Activated T-helper 17 cell treated with anti-CD3 and anti-CD28 coated beads, Interleukin-2, amount 50 U/mL, for 72 hours (primary cell): Measurements from ENCODE around the gene PTAFR. TPM values are rescaled to one million over a fixed set of nuclear protein-coding genes. Genes with fewer than 3 reads are reported as not detected.

Experiments used
- ATAC-seq: fragments of 150-1000 bp; cut with Tn5 transposase; replicated peaks from 2 replicates; pipeline ENCODE4 v1.10.0; 2021; ENCODE audit warnings: mild to moderate bottlenecking, moderate library complexity
- H3K27ac Mint-ChIP-seq: one replicate; pipeline ENCODE4 v1.8.0; 2022; ENCODE audit warnings: mixed read lengths
- H3K27me3 Mint-ChIP-seq: one replicate; pipeline ENCODE4 v1.8.0; 2022; ENCODE audit warnings: mixed read lengths
- H3K36me3 Mint-ChIP-seq: one replicate; pipeline ENCODE4 v1.8.0; 2022; ENCODE audit warnings: low read depth, mild to moderate bottlenecking, mixed read lengths
- H3K4me1 Mint-ChIP-seq: one replicate; pipeline ENCODE4 v1.8.0; 2022; ENCODE audit warnings: mixed read lengths
- H3K4me3 Mint-ChIP-seq: one replicate; pipeline ENCODE4 v1.8.0; 2022; ENCODE audit warnings: mild to moderate bottlenecking, mixed read lengths
- H3K9me3 Mint-ChIP-seq: one replicate; pipeline ENCODE4 v1.8.0; 2022; ENCODE audit warnings: mixed read lengths
- total RNA-seq, 2 donors: library from RNA; stranded (reverse); gene quantifications; one replicate each; pipeline ENCODE4 v1.2.3, GENCODE V29; 2022

The PTAFR gene
- total RNA-seq, 2 donors from 2014 or later: 0.29 to 0.32 TPM

- no peak for ATAC-seq
- Mint-ChIP-seq H3K4me3 (no peak overlapping the region), H3K9me3 (no peaks in the 10 kb centered on the region), H3K27ac (no peak overlapping the region), H3K36me3 (no peaks in the 10 kb centered on the region), H3K4me1 (no peaks in the 10 kb centered on the region), H3K27me3 (no peaks in the 10 kb centered on the region)
Measured at GRCh38 chr1:28190996-28191645, 14.6 kb upstream of the PTAFR start.

GRCh38 chr1:28190337-28190979 lies 14.0 kb upstream of the PTAFR start:
- no peak overlapping the region for H3K27ac Mint-ChIP-seq
- no peaks in the 10 kb centered on the region for H3K27me3 Mint-ChIP-seq
- no peaks in the 10 kb centered on the region for H3K4me1 Mint-ChIP-seq
- H3K9me3 Mint-ChIP-seq: no peaks in the 10 kb centered on the region
- ATAC-seq: no peak
- H3K4me3 Mint-ChIP-seq: no peak overlapping the region
- no peaks in the 10 kb centered on the region for H3K36me3 Mint-ChIP-seq

DNA sequence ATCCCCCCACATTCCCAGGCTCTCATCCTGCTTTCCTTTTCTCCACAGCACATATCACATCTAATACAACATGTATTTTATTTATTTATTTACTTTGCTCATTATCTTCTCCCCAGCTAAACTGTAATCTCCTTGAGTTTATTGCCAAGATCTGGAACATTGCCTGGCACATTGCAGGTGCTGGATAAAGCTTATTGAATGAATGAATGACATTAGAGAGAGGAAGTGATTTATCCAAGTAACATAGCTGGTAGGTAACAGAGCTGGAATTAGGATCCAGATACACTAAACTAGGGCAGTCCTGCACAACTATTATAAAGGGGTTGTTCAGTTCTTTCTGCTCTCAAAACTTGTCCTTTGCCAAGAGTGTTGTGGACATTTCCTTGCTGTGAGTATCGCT lies 8.6 kb upstream of the PTAFR start:
- H3K27me3 Mint-ChIP-seq: peaks cover 4% of the 10 kb centered on the region
- no peaks in the 10 kb centered on the region for H3K36me3 Mint-ChIP-seq
- ATAC-seq: no peak
- H3K9me3 Mint-ChIP-seq: no peaks in the 10 kb centered on the region
- peaks cover 6% of the 10 kb centered on the region for H3K4me1 Mint-ChIP-seq
- H3K4me3 Mint-ChIP-seq: no peak overlapping the region
- H3K27ac Mint-ChIP-seq: no peak overlapping the region

- H3K27ac Mint-ChIP-seq: no peak overlapping the region
- H3K9me3 Mint-ChIP-seq: no peaks in the 10 kb centered on the region
- ATAC-seq: no peak
- H3K27me3 Mint-ChIP-seq: peaks cover 19% of the 10 kb centered on the region
- no peaks in the 10 kb centered on the region for H3K36me3 Mint-ChIP-seq
- H3K4me3 Mint-ChIP-seq: no peak overlapping the region
- peaks cover 6% of the 10 kb centered on the region for H3K4me1 Mint-ChIP-seq
Measured at GRCh38 chr1:28180306-28181305, 4.1 kb upstream of the PTAFR start.

- no peaks in the 10 kb centered on the region for H3K36me3 Mint-ChIP-seq
- peaks cover 6% of the 10 kb centered on the region for H3K4me1 Mint-ChIP-seq
- no peaks in the 10 kb centered on the region for H3K9me3 Mint-ChIP-seq
- no peak for ATAC-seq
- no peak overlapping the region for H3K4me3 Mint-ChIP-seq
- peaks cover 21% of the 10 kb centered on the region for H3K27me3 Mint-ChIP-seq
- no peak overlapping the region for H3K27ac Mint-ChIP-seq
Measured at GRCh38 chr1:28178690-28179485, 2.4 kb upstream of the PTAFR start.

DNA sequence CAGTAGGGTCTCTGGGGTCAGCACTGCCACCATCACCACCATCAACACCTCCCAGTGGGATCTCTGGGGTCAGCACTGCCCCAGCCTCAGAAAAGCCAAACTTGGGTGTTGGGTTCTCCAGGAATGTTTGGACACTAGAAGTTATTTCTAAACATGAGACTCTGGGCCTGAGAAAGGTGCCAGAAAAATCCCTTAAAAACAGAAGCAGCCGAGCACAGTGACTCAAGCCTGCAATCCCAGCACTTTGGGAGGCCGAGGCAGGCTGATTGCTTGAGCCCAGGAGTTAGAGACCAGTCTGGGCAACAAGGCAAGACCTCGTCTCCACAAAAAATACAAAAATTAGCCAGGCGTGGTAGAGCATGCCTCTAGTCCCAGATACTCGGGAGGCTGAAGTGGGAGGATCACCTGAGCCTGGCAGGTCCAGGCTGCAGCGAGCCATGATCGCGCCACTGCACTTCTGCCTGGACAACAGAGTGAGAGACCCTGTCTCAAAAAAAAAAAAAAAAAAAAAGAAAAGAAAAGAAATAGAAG lies 470 bp downstream of the PTAFR start:
- H3K9me3 Mint-ChIP-seq: no peaks in the 10 kb centered on the region
- no peak for ATAC-seq
- H3K4me3 Mint-ChIP-seq: no peak overlapping the region
- no peak overlapping the region for H3K27ac Mint-ChIP-seq
- peaks cover 23% of the 10 kb centered on the region for H3K4me1 Mint-ChIP-seq
- H3K36me3 Mint-ChIP-seq: no peaks in the 10 kb centered on the region
- H3K27me3 Mint-ChIP-seq: peaks cover 33% of the 10 kb centered on the region

DNA sequence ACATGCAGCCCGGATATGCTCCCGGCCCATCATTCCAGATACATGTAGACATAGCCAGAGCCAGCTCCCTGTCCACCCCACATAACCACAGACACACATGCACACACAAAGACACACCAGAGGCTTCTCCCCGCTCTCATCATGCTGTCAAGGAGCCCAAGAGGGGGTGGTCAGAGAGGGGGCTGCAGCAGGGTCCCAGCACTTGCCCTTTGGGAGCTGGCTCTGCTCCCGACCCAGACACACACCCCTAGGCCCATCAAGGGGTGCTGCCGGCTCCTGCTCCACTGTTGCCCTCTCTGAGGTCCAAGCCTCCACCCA lies 2.6 kb downstream of the PTAFR start:
- Mint-ChIP-seq H3K9me3 (no peaks in the 10 kb centered on the region), H3K27ac (no peak overlapping the region), H3K4me1 (peaks cover 29% of the 10 kb centered on the region), H3K36me3 (no peaks in the 10 kb centered on the region), H3K4me3 (no peak overlapping the region), H3K27me3 (peaks cover 28% of the 10 kb centered on the region)
- ATAC-seq: no peak

DNA sequence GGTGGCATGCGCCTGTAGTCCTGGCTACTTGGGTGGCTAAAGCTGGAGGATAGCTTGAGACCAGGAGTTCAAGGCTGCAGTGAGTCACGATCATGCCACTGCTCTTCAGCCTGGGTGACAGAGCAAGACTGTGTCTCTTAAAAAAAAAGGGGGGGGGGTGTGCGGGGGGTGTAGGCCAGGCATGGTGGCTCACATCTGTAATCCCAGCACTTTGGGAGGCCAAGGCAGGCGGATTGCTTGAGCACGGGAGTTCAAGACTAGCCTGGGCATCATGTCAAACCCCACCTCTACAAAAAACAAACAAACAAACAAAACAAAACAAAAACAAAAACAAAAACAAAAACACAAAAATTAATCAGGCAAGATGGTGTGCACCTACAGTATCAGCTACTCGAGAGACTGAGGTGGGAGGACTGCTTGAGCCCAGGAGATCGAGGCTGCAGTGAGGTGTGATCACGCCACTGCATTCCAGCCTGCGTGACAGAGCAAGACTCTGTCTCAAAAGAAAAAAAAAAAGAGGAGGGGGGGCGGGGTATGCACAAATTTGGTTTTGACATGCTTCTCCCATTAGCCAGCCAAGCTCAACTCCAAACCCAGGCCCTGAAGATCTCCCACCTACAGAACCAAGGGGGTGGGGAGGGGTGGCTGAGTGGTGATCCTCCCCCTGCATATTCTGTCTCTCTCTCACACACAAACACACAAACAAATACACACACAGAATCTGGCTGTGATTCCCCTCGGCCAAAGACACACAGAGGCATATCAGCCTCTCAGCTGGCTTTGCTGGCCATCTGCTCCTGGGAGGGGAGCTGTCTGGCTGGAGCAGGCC lies 3.1 kb downstream of the PTAFR start:
- Mint-ChIP-seq H3K36me3 (no peaks in the 10 kb centered on the region), H3K27me3 (peaks cover 25% of the 10 kb centered on the region), H3K27ac (no peak overlapping the region), H3K9me3 (no peaks in the 10 kb centered on the region), H3K4me3 (peak overlapping the region; percentile 28), H3K4me1 (peaks cover 34% of the 10 kb centered on the region)
- no peak for ATAC-seq

GRCh38 chr1:28172713-28173150 lies 3.8 kb downstream of the PTAFR start:
- Mint-ChIP-seq H3K4me3 (peak overlapping the region; percentile 28), H3K9me3 (no peaks in the 10 kb centered on the region), H3K27me3 (peaks cover 25% of the 10 kb centered on the region), H3K4me1 (peaks cover 38% of the 10 kb centered on the region), H3K27ac (no peak overlapping the region), H3K36me3 (no peaks in the 10 kb centered on the region)
- peak; percentile 58 for ATAC-seq

DNA sequence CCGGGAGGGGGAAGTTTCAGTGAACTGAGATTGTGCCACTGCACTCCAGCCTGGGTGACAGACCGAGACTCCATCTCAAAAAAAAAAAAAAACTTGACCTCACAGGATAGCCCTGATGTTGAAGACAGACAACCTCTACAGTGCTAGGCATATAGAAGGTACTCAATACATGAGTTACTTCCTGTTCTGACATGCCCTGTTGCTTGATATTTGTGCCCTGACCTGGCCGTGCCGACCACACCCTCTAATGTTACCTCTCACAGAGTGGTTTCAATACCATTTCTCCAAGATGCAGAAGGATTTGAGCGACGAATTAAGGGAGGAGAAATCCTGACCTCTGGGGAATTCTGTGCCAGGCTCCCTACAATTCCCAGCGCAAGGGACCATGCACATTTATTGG lies 5.2 kb downstream of the PTAFR start:
- no peaks in the 10 kb centered on the region for H3K9me3 Mint-ChIP-seq
- H3K27me3 Mint-ChIP-seq: peaks cover 19% of the 10 kb centered on the region
- no peak overlapping the region for H3K4me3 Mint-ChIP-seq
- ATAC-seq: no peak
- H3K36me3 Mint-ChIP-seq: no peaks in the 10 kb centered on the region
- H3K27ac Mint-ChIP-seq: no peak overlapping the region
- peaks cover 38% of the 10 kb centered on the region for H3K4me1 Mint-ChIP-seq

DNA sequence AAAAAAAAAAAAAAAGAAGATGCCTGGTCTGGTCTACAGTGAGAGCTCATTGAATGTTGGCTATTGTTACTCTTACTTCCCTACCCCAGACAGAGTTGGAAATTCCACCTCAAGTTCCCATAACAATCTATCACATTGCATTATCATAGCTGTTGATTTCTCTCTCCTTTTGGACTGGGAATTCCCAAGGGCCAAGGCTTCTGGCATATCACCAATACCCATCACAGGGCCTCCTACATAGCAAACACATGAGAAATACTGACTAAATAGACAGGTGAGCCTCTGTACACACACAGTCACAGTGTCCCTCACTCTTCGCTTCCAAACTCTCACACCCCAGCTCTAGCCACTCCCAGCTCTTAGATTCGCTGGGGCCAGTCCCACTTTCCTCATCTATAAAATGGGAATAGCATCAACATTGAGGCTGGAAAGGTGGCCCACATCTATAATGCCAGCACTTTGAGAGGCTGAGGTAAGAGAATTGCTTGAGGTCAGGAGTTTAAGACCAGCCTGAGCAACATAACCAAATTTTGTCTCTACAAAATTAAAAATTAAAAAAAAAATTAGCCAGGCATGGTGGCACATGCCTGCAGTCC lies 6.4 kb downstream of the PTAFR start:
- H3K27ac Mint-ChIP-seq: no peak overlapping the region
- H3K9me3 Mint-ChIP-seq: no peaks in the 10 kb centered on the region
- peaks cover 38% of the 10 kb centered on the region for H3K4me1 Mint-ChIP-seq
- H3K4me3 Mint-ChIP-seq: no peak overlapping the region
- no peaks in the 10 kb centered on the region for H3K36me3 Mint-ChIP-seq
- no peak for ATAC-seq
- peaks cover 16% of the 10 kb centered on the region for H3K27me3 Mint-ChIP-seq

DNA sequence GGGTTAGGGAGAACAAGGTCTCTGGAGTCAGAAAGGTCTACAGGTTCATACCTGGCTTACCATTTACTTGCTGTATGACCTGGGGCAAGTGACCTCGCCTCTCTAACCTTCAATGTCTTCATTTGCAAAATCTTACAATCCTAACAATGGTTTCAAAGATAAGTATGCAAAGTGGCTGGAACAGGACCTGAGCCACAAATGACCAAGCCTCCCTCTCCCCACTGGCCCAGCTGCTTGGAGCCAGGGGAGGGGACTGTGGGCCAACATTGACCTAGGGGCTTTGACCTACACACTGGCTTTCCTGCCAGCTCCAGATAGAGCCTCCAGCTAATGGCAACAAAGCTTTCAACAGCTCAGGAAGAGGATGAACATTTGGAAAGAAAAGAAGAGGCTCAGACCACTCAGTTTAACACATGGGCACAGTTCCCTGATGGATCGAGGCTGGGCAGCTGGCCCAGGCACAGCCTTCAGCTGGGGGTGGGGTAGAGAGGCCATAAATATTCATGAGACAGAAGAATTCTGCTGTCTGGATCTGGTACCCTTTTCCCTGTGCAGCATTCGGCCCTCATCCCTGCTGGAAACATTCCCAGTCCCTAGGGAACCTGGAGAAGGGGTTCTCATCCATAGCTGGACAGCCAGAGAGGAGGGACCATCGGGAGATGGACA lies 12.9 kb downstream of the PTAFR start:
- Mint-ChIP-seq H3K36me3 (no peaks in the 10 kb centered on the region), H3K4me3 (no peak overlapping the region), H3K27me3 (peaks cover 14% of the 10 kb centered on the region), H3K4me1 (peaks cover 6% of the 10 kb centered on the region), H3K27ac (no peak overlapping the region), H3K9me3 (no peaks in the 10 kb centered on the region)
- no peak for ATAC-seq

- Mint-ChIP-seq H3K4me3 (no peak overlapping the region), H3K27me3 (peaks cover 14% of the 10 kb centered on the region), H3K4me1 (no peaks in the 10 kb centered on the region), H3K36me3 (no peaks in the 10 kb centered on the region), H3K27ac (no peak overlapping the region), H3K9me3 (no peaks in the 10 kb centered on the region)
- no peak for ATAC-seq
Measured at GRCh38 chr1:28162151-28162550, 14.3 kb downstream of the PTAFR start.
